Superior temporal gyrus (tissue), 1 donor: Measurements from ENCODE around the gene PLA2G4D.

Source experiments
- DNase-seq: peaks from one replicate; pipeline ENCODE4 v3.0.0-alpha.2; 2016; ENCODE audit errors: extremely low spot score

The PLA2G4D gene

GRCh38 chr15:42073418-42073817 is 20.9 kb downstream of the PLA2G4D start:
- DNase-seq, result no peak

- DNase-seq, result no peak
Measured at GRCh38 chr15:42072141-42072685, 22.1 kb downstream of the PLA2G4D start.

GRCh38 chr15:42071717-42072116 is 22.6 kb downstream of the PLA2G4D start:
- no peak for DNase-seq

- DNase-seq, result no peak
Measured at GRCh38 chr15:42070976-42071350, 23.4 kb downstream of the PLA2G4D start.

- DNase-seq, result no peak
Measured at GRCh38 chr15:42070279-42070975, 23.9 kb downstream of the PLA2G4D start.

GRCh38 chr15:42069496-42070278 is 24.7 kb downstream of the PLA2G4D start:
- DNase-seq, result no peak

DNA sequence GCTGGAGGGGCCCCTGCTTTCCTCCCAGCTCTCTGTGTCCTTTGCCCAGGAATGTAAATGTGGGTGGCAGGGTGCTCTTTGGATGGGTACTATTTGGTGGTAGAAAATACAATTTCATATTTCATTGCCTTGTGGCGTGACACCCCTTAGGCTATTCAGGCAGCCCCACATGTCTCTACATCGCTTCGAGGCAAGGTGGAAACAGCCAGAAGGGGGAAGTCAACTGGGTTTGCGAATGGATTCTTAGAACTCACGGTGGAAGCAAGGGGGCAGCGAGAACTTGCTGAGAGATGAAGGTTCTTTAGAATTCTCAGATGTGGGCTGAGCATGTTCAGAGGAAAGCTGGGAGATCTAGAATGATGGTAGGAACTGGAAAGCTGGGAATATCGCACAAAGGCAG is 25.3 kb downstream of the PLA2G4D start:
- no peak for DNase-seq

- DNase-seq, result no peak
Measured at GRCh38 chr15:42068601-42069000, 25.8 kb downstream of the PLA2G4D start.

- no peak for DNase-seq
Measured at GRCh38 chr15:42066764-42067415, 27.5 kb downstream of the PLA2G4D start.

- no peak for DNase-seq
Measured at GRCh38 chr15:42065468-42065867, 28.9 kb downstream of the PLA2G4D start.

DNA sequence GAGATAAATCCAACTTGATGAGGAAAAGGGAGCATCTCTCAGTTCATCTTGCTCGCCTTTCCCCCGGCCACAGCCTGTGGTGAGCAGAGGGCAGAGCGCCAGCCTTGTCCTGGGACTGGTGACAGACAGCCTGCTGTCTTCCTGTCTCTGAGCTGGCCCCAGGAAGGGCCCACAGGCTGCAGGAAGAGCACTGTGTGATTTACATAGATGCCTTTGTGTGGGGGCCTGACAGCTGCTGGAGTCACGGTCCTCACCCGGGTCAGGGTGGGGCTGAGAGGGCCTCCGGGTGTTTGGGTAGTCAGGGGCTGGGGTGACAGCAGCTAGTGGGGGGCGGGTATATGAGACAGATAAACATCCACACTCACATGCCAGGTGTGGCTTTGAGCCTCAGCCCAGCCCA is 29.3 kb downstream of the PLA2G4D start:
- DNase-seq, result peak; percentile 39

- DNase-seq, result no peak
Measured at GRCh38 chr15:42064271-42064670, 30.1 kb downstream of the PLA2G4D start.

- no peak for DNase-seq
Measured at GRCh38 chr15:42063122-42063848, 31.1 kb downstream of the PLA2G4D start.

- no peak for DNase-seq
Measured at GRCh38 chr15:42062284-42062806, 32.0 kb downstream of the PLA2G4D start.

DNA sequence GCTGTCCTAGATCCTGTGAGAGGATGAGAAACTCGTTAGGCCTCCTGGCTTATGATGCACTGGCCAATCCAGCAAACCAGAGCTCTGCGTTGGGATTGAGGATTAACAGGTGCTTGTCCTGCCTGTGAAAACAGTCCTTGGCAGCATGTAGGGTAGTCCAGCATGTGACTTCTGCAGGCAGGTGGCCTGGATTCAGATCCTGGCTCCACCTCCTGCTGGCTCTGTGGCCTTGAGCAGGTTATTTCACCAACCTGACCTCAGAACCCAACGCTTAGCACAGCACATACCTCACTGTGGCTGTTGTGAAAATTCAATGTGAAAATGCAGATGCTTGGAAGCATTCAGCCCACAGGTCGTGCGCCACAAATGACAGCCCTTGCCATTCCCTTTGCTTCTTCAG is 33.6 kb downstream of the PLA2G4D start:
- DNase-seq, result no peak

- DNase-seq, result no peak
Measured at GRCh38 chr15:42060477-42060763, 33.9 kb downstream of the PLA2G4D start.

GRCh38 chr15:42059661-42060476 is 34.5 kb downstream of the PLA2G4D start:
- peak; percentile 55 for DNase-seq

GRCh38 chr15:42058791-42059190 is 35.6 kb downstream of the PLA2G4D start:
- DNase-seq, result no peak

DNA sequence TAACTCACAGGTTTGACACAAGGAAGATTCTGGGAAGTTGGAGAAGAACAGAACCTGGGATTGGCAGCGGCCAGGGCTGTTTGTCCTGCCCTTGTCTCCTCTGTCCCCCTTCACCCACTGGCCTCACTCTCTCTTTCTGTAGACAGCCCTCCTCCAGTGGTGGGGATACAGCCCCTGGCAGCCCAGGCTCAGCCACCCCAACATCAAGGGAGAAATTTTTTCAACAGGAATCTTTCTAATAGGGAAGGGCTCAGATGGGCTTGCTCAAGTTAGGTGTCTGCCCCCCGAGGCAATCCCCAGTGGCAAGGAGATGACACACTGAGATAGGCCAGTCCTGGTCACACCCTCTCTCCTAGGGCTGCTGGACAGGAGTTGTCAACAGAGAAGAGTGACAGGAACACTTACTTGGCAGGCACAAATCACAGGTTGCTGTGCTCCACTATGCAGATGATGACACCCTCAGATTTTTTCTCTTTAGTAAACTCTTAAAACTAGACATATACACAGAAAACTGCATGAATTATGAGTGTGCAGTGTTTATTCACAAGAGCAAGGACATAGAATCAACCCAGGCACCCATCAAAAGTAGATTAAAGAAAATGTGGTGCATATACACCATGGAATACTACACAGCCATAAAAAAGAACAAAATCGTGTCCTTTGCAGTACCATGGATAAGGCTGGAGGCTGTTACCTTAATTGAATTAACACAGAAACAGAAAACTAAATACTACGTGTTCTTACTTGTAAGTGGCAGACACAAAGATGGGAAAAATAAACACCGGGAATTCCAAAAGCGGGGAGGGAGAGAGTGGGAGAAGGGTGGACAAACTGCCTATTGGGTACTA is 36.3 kb downstream of the PLA2G4D start:
- DNase-seq, result no peak
